Measurements from ENCODE around the gene PGBD5.

PGBD5 gene

DNA sequence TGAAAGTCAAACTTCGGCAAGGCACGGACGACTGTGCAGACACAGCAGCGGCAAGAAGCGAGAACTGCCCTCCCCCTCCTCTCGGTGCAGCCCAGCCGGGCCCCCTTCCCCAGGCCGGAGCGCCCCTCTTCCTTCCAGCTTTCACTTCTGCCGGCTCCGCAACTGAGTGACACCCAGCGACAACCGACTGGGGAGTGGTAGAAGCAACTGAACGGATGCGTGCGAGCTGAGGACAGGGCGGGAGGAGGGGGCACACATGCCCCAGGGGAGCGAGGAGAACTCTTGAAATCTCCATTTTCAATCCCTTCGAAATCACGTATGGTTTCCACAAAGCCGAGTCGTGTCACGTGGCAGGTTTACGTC is 146.6 kb downstream of the PGBD5 start:
- ATAC-seq: no peak
- no peak for TF ChIP-seq CREB5 (CRISPR knock-in tag; IDR thresholded peaks at IDR 0.05; ENCODE audit: low read depth)
- no peak for TF ChIP-seq PATZ1 (CRISPR knock-in tag; IDR thresholded peaks at IDR 0.05; ENCODE audit: borderline replicate concordance)
- no peak for TF ChIP-seq ARNTL (CRISPR knock-in tag; IDR thresholded peaks at IDR 0.05; ENCODE audit: borderline replicate concordance, low read depth)
- TF ChIP-seq CSDC2 (CRISPR knock-in tag; IDR thresholded peaks at IDR 0.05): no peak
- no peak for TF ChIP-seq CSRNP3 (CRISPR knock-in tag; IDR thresholded peaks at IDR 0.05)
- TF ChIP-seq ZNF565 (CRISPR knock-in tag; conservative IDR thresholded peaks at IDR 0.05; ENCODE audit: low read depth): no peak
- no peak for TF ChIP-seq TSHZ2 (CRISPR knock-in tag; IDR thresholded peaks at IDR 0.05)
- TF ChIP-seq TCF4 (CRISPR knock-in tag; IDR thresholded peaks at IDR 0.05; ENCODE audit: borderline replicate concordance): no peak
- no peak for TF ChIP-seq ISL1 (CRISPR knock-in tag; IDR thresholded peaks at IDR 0.05)
- TF ChIP-seq SNAI2 (CRISPR knock-in tag; IDR thresholded peaks at IDR 0.05): no peak
- no peak for TF ChIP-seq TOX (CRISPR knock-in tag; IDR thresholded peaks at IDR 0.05; ENCODE audit: borderline replicate concordance)
- no peak for TF ChIP-seq OSR1 (CRISPR knock-in tag; IDR thresholded peaks at IDR 0.05)
- TF ChIP-seq PPARA (CRISPR knock-in tag; IDR thresholded peaks at IDR 0.05; ENCODE audit: borderline replicate concordance): no peak
- no peak for TF ChIP-seq BACH2 (CRISPR knock-in tag; IDR thresholded peaks at IDR 0.05; ENCODE audit: borderline replicate concordance)
- TF ChIP-seq RARB (CRISPR knock-in tag; IDR thresholded peaks at IDR 0.05): no peak
- TF ChIP-seq ZFP30 (CRISPR knock-in tag; IDR thresholded peaks at IDR 0.05): no peak

DNA sequence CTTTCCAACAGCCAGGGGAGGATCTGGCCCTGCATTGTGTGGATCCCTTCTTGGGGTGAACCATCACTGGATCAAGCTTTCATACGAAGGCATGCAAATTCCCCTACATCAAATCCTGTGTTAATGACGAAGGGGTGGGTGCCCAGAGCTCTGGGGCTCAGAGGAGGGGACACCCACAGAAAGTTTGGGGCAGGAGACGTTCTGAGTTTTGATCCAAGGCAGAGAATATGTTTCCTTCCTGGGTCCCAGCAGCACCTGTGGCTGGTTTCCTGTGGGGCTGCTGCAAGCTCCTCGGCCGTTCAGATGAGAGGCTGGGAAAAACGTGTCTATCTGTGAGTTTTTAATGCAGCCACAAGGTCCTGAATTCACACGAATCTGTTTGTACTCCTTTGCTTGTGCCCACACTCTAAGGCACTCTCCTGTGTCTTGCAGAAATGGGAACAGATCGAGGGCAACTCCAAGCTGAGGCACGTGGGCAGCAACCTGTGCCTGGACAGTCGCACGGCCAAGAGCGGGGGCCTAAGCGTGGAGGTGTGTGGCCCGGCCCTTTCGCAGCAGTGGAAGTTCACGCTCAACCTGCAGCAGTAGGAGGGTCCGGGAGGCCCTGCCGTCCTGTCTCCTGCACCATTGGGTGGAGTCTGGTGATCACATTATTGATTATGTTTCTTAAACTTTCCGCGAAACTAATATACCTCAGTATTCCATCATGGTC is 147.1 kb downstream of the PGBD5 start:
- TF ChIP-seq CSRNP3 (CRISPR knock-in tag; IDR thresholded peaks at IDR 0.05) (no peak), ISL1 (CRISPR knock-in tag; IDR thresholded peaks at IDR 0.05) (no peak), RARB (CRISPR knock-in tag; IDR thresholded peaks at IDR 0.05) (no peak), ZC3H10 (CRISPR knock-in tag; IDR thresholded peaks at IDR 0.05) (no peak), TSHZ2 (CRISPR knock-in tag; IDR thresholded peaks at IDR 0.05) (no peak), OSR1 (CRISPR knock-in tag; IDR thresholded peaks at IDR 0.05) (no peak), ZFP3 (CRISPR knock-in tag; IDR thresholded peaks at IDR 0.05) (no peak), CSDC2 (CRISPR knock-in tag; IDR thresholded peaks at IDR 0.05) (no peak), ESRRG (CRISPR knock-in tag; IDR thresholded peaks at IDR 0.05) (no peak), PPARA (CRISPR knock-in tag; IDR thresholded peaks at IDR 0.05; ENCODE audit: borderline replicate concordance) (no peak), ARNTL (CRISPR knock-in tag; IDR thresholded peaks at IDR 0.05; ENCODE audit: borderline replicate concordance, low read depth) (no peak), TOX (CRISPR knock-in tag; IDR thresholded peaks at IDR 0.05; ENCODE audit: borderline replicate concordance) (no peak), POU6F1 (CRISPR knock-in tag; IDR thresholded peaks at IDR 0.05; ENCODE audit: borderline replicate concordance, low read depth) (no peak), PATZ1 (CRISPR knock-in tag; IDR thresholded peaks at IDR 0.05; ENCODE audit: borderline replicate concordance) (no peak), ZFP30 (CRISPR knock-in tag; IDR thresholded peaks at IDR 0.05) (no peak)
- no peak for ATAC-seq

All from SK-N-SH treated with all-trans-retinoic acid at 6 μM for 48 hours (cell line).